Measurements from ENCODE around the gene TTC39A. TPM values are rescaled to one million over a fixed set of nuclear protein-coding genes. Genes with fewer than 3 reads are reported as not detected.

The TTC39A gene
- 18.0 TPM for total RNA-seq
- long read RNA-seq, partial matches to known transcripts, result 2 of 26 reads
- long read RNA-seq, other reads (novel, unspliced or antisense), result 20 of 26 reads

DNA sequence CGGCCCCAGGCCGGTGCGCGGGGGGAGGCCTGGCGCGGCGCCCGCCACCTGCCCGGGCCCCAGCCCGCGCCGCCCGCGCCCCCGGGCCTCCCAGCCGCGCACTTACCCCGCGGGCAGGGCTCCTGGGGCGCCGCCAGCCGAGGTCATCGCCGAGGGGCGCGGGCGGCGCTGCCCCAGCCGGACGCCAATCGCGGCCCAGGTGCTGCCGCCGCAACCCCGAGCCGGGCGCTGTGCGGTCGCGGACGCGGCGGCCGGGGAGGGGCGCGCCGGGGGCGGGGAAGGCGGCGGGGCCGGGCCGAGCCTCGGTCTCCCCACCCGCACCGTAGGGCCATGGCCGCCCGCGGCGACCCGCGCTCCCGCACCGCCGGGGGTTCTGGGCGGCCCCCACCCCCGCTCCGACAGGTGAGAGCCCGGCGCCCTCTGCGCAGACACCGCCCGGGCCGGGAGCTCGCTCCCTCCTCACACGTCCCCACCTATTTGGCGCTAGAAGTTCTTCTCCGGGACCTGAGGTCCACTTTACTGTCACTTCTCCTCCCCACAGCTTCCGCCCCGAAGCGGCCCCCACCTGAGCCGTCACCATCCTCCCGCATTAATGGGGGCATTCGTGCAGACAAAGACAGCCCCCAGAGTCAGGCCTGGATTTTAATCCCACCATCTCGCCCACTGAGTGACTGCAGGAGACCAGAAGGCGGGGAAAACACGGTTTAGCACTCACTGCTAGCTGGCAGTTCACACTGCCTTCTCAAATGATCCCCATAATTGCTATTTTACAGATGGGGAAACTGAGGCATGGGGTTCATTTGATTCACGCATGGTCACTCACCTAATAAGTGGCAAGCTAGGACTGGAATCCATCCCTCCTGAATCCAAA, at the start of gene TTC39A:
Gene TTC39A (minus strand): TSS at position 232 of the 871 bp plus-strand sequence. CDS start 85 bp downstream, at position 147.
- intact Hi-C loops (cut with micrococcal nuclease), result no loop called here
- ATAC-seq, result peak; percentile 1

DNA sequence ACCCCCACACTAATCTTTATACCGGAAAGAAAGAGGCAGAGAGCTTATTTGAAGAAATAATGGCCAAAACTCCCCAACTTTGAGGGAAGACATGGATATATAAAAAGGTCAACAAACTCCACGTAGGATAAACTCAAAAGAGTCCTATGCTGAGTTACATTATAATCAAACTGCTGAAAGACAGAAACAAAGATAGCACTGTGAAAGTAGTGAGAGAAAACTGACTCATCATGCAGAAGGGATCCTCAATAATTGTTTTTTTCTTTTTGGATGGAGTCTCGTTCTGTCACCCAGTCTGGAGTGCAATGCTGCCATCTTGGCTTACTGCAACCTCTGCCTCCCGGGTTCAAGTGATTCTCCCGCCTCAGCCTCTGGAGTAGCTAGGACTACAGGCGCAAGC, 48.5 kb upstream of the TTC39A start:
- no peak for ATAC-seq
- no peak for DNase-seq
- intact Hi-C loops (cut with micrococcal nuclease), result no loop called here

More for the DNA sequence above, at the start of gene TTC39A:
- DNase-seq, result peak; percentile 44

DNA sequence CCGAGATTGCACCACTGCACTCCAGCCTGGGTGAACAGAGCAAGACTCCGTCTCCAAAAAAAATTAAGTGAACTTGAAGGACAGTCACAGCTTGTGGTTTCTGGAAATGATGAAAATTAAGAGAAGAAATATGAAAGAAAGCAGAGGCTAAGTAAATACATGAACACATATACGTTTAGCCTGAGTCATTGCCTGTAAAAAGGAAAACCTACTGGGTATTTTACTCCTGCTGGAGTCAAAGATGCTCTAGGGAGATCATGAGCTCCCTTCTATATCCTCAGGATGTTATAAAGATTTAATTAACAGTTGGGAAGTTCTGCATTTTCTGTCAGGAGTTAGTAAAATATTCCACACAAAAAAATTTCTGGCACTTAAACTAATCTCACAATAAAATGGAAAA, 43.5 kb upstream of the TTC39A start:
- no peak for ATAC-seq

DNA sequence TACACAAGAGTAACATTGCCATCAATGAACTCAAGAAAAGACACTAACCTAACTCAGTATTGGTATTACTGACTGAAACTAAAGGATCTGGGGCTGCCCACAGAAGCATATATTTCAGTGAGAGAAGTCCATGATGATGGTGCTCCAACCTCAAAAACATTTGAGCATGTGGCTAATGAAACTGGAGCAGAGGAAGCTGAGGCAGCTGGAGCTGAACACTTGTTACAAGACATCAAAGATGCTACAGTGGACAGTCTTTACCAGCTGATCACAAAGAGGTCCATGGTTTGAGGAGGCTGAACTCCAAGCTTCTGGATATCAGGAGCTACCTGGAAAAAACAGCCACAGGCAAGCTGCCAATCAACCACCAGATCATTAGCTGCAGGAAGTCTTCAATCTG, 42.2 kb upstream of the TTC39A start:
- ATAC-seq, result no peak
- intact Hi-C loops (cut with micrococcal nuclease), result no loop called here
- DNase-seq, result no peak

More for the DNA sequence above, 43.5 kb upstream of the TTC39A start:
- intact Hi-C loops (cut with micrococcal nuclease), result no loop called here
- no peak for DNase-seq

DNA sequence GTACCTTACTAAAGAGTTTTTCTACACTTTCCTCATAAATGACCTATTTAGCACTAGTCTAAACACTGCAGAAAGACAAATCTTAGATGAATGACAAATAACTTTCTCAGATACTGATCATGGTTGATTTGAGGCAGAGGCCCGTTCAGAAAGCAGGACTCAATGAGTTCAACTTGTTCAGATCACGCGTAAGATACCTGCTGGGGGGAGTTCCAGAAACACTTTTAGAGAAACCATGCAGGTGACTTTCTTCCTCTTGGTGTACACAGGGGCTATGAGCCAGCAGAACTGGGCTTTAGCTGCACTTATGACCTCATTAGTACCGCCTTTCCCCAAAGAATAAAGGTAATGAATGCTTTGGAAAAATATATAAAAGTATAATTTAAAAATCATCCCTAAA, 38.8 kb upstream of the TTC39A start:
- no peak for ATAC-seq
- no peak for DNase-seq
- intact Hi-C loops (cut with micrococcal nuclease), result no loop called here

DNA sequence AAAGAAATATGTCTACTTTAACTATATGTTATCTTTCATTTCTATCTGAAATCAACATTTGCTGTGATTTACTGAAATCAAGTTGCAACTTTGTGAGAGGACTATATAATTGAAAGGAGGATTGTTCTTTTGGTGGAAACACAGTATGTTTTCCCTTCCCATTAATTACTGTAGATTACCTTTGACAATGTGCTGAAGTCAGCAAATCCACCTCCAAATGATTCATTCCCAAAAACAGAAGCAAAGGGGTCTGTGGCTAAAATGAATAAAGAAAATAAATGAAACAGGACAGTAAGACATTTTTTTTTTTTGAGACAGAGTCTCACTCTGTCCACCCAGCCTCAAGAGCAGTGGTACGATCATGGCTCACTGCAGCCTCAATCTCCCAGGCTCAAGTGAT, 35.4 kb upstream of the TTC39A start:
- intact Hi-C loops (cut with micrococcal nuclease), result no loop called here
- DNase-seq (no peak), ATAC-seq (no peak)

DNA sequence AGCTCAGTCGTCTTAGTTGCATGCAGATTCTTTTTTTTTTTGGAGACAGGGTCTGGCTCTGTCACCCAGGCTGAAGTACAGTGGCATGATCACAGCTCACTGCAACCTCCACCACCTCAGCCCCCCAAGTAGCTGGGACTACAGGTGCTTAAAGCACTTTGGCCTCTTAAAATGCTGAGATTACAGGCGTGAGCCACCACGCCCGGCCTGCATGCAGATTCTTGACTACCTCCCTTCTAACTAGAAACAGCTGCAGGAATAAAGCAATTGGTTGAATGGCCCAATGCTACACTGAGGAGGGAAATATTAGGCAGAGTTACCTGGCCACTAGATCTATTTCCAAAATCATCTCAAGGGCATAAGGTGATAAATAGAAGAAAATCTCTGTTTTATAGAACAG, 29.5 kb upstream of the TTC39A start:
- no peak for ATAC-seq
- intact Hi-C loops (cut with micrococcal nuclease), result no loop called here
- no peak for DNase-seq

DNA sequence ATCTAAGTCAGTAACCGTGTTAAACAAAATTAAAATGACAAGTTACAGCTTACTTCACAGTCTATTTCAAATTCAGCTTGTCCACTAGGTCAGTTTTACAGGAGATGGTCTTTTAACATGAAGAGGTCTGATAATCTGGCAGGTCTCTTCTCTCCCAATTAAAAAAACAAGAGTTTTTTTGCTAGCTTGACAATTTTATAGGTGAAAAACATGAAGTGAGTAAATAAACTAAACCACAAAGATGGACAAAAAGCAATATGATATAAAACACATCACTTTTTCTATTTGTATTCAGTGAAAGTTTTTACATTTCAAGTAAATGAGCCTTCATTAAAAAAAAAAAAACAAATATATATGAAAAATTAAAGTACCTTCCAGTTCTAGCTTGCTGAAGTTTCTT, 25.0 kb upstream of the TTC39A start:
- no peak for ATAC-seq
- intact Hi-C loops (cut with micrococcal nuclease), result no loop called here
- DNase-seq, result no peak

DNA sequence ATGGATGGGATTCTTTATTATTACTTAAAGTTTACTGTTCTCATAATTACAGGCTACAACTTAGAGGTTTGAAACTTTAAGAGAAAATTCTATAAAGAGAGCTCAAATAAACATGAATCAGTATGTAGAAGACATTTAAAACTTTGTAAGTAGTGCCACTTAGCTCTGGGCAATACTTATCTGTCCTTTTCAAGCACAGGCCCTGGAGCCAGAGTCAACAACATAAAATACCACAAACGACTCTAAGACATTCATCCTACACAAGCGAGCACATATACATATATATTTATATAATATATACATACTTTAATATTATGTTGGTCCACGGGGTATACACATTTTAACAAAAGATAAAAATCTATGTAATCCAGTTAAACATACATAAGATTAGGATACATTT, 24.1 kb upstream of the TTC39A start:
- DNase-seq (no peak), ATAC-seq (no peak)
- intact Hi-C loops (cut with micrococcal nuclease), result no loop called here

DNA sequence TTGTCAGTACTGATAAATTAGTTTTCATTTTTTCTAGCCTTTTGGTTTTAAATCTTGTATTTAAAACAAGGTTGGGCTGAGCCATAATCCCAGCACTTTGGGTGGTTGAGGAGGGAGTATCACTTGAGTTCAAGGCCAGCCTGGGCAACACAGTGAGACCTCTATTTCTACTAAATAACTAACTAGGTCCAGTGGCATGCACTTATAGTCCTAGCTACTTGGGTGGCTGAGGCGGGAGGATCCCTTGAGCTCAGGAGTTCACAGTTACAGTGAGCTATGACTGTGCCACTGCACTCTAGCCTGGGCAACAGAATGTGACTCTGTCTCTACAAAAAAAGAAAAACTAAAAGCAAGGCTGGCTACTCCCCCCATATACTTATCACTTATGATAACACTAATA, 21.5 kb upstream of the TTC39A start:
- no peak for ATAC-seq
- DNase-seq, result no peak
- intact Hi-C loops (cut with micrococcal nuclease), result no loop called here

DNA sequence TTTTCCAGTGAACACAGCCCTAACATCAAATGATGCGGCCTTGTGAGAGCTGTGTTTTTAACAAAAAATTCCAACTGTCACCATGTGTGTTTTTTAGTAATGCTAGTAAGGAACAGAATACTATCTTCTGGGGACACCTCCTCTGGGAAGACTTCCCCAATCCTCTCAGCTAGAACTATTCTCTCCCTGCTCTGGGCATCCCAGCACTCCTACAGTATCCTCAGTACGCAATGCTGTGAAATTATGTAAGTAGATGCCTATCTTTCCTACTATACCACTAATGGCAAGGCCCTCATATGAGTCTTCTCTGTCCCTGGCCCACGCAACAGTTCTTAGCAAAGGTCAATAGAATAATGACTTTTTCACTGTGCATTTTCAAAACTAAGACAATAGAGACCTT, 19.5 kb upstream of the TTC39A start:
- no peak for DNase-seq
- no peak for ATAC-seq
- intact Hi-C loops (cut with micrococcal nuclease), result no loop called here

DNA sequence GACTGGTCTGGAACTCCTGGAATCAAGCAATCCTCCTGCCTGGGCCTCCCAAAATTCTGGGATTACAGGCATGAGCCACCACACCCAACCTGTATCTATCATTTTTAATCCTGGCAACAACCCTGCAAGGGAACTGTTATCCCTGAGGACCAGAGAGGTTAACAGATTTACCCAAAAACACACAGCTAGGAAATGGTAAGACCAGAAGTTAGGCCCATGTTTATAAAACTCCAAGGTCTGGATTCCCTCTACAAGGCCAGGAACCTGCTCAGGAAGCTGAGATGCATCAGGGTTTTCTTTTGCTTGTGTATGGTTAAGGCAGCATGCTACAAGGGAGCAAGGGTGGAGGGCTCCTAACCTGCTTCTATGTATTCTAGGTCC, 17.8 kb upstream of the TTC39A start:
- intact Hi-C loops (cut with micrococcal nuclease), result no loop called here
- no peak for ATAC-seq
- no peak for DNase-seq

DNA sequence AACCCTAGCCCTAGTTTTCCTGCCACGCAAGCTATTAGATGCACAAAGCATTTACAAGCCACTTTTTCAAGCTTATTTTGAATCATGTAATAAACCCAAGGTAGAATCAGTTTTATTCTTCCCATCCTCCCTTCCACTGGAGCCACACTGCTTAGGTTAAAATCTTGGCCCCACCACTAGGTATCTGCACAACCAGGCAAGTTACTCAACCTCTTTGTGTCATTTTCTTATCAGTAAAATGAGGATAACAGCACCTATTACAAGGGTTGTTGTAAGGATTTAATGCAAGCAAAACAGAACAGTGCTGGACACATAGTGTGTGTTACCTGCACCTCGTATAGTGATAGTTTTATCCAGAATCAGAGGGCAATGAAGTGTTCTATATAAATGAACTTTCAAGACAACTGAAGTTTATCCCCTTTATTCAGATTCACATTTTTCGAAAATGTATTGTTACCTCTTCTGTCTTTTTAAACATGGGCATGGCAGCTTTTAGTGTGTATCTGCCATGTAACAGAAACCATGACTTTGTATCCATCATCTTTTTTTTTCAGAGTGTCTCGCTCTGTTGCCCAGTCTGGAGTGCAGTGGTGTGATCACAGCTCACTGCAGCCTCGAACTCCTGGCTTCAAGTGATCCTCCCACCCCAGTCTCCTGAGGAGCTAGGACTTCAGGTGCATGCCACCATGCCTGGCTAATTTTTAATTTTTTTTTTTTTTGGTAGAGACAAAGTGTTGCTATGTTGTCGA, 17.2 kb upstream of the TTC39A start:
- ATAC-seq (no peak), DNase-seq (no peak)
- intact Hi-C loops (cut with micrococcal nuclease), result no loop called here

DNA sequence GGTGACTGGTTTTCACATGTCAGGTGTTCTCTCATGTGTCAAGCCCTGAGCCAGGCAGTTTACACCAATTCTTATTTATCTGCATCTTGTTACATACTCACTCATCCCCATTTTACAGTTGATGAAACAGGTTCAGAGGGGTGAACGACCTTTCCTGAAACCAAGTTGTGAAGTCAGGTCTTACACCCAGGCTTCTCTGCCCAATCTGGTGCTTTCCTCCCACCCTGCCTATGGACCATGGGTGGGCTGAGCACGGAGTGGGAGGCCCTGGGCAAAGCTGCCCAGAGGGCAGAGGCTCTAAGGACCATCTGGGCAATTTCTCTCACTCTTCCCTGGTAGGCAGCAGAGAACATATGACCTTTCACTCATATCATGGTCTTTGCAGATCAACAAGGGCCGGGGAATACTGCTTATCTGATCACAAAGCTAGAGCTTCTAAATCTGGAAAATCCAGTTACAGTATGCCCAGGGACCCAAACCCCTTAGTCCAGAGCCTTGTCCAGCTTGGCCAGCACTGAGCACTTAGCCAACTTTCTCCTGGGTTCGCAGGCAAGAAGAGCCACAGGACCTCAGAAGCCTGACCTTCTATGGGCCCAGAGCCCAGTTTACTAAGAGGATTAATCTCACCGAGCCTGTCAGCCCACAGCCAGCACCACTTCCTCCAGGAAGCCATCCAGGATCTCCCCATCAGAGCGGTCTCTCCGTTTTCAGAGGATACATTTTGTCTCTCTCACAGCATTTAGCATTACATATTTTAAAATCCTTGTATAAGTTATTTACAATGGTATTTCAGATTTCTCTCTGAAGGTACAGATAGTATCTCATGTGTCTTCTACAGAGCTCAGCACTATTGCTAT, 16.0 kb upstream of the TTC39A start:
- ATAC-seq (no peak), DNase-seq (no peak)
- intact Hi-C loops (cut with micrococcal nuclease), result no loop called here

DNA sequence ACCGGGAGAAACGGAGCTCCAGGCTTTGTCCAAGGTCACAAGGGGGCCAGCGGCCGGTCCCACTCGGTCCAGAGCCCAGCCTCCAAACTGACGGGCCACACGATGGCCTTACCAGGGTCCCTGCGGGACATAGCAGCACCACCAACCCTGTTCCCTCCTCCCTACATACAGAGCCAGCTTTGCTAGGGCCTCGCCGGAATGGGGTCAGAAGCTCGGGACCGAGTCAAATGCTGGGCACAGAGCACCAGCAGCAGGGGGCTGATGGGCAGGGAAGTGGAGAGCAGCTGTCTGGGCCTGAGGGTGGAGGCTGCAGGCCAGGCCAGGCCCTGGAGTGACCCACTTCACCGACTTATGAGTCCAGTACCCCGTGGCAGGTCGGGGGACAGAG, 14.9 kb upstream of the TTC39A start:
- ATAC-seq, result peak; percentile 16
- intact Hi-C loops (cut with micrococcal nuclease), result no loop called here
- DNase-seq, result no peak

DNA sequence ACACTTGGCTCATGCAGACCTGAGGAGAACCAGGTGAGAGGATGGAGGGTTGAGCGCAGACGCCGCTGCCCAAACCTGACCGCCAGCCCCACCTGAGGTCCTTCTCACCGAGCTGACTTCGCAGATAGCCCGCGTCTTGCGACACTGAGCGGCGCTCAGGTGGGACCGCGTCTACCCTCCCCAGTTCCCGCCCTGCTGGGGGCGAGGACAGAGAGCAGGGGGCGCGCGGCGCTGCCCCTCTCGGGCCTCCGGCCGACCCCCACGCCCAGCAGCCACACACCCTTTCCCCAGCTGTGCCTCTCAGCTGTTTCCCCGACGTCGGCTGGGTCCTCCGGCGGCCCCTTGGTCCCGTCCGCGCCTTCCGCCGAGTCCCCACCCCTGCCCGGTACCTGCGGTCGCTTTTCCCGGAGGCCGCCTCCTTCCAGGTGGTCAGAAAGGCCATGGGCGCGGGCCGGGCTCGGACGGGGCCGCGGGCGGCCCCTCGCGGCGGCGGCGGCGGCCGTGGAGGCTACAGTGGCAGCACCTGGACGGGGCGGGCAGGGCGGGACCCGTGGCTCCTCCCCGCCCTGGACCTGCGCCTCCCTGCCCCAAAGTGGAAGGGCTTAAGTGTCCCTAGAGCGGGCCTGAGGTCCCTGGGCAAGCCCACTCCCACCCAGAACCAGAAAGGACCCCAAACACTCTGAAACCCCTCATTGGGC, 14.4 kb upstream of the TTC39A start:
- DNase-seq, result peak; percentile 55
- ATAC-seq, result peak; percentile 71
- intact Hi-C loops (cut with micrococcal nuclease), result no loop called here

DNA sequence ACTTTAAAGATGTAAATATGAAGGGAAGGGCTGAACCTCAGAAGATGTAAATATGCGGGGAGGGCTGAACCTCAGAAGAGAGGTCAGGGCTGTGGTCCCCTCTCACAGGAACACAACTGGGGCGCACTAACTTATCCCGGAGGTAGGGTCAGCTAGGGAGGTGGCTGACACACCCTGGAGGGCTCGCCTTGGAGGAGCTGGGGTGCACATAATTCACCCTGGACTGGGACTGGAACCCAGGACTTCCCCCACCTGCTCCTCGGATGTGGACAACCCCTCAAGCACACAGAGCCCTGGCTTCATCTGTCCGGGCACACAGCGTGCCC, 13.9 kb upstream of the TTC39A start:
- no peak for DNase-seq
- no peak for ATAC-seq
- intact Hi-C loops (cut with micrococcal nuclease), result no loop called here

DNA sequence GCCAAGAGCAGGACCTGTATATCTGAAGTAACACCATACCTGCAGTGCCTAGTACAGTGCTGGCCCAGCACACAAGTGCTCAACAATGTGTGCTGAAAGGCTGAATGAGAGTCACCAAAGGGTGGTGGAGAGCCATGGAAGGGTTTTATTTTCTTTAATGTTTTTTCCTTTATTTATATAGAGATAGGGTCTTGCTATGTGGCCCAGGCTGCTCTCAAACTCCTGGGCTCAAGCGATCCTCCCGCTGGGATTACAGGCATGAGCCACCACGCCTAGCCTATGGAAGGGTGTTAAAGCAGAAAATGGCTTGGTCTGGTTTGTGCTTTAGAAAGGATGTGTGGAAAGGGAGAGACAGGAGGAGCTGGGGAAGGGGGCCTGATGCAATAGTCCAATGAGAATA, 13.3 kb upstream of the TTC39A start:
- intact Hi-C loops (cut with micrococcal nuclease), result no loop called here
- DNase-seq, result no peak

DNA sequence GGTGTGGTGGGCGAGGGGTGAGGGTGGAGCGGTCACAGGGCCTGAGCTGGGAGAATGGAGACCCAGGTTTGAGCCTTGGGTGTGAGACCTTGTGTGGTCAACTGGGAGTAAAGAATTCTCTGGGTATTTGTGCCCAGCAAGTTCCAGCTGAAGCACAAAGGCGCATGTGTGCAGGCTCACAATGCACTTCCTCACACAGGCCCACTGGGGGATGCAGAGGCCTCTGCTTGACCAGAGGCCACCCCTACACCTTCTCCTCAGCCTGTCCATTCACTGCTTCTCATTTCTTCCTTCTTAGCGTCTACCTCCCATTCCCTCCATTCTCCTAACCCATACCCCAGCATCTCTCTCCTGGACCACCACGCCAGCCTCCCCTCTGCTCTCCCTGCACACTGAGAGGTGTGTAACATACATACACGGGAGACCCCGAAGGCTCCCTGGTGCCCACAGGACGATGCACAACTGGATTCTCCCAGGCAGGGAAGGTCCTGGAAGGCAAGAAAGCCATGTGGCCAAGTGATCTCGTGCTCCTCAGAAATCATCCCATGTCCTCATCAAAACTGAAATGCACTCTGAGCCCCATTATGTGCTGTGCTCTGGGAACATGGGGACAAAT, 12.3 kb upstream of the TTC39A start:
- DNase-seq (no peak), ATAC-seq (no peak)
- intact Hi-C loops (cut with micrococcal nuclease), result no loop called here

More for the DNA sequence above, 13.3 kb upstream of the TTC39A start:
- ATAC-seq, result no peak
